ENCODE results near the gene CHSY1. TPM values are rescaled to one million over a fixed set of nuclear protein-coding genes. Genes with fewer than 3 reads are reported as not detected.

The CHSY1 gene
- total RNA-seq, 4 donors from 2014 or later = 25.6 to 62.8 (median 46.0) TPM

- Histone ChIP-seq H3K9me3 (no peaks in the 10 kb centered on the region), H3K27me3 (no peaks in the 10 kb centered on the region), H3K4me3 (no peak overlapping the region), H3K36me3 (no peaks in the 10 kb centered on the region), H3K4me1 (no peaks in the 10 kb centered on the region), H3K27ac (no peak overlapping the region)
- TF ChIP-seq POLR2A (IDR thresholded peaks at IDR 0.05) (no peak), CTCF (IDR thresholded peaks at IDR 0.05) (no peak)
- intact Hi-C loops (cut with DNase I; ENCODE audit: low total_unique reads) = no loop called here
- no peak for DNase-seq
Observed at GRCh38 chr15:101159096-101159935, 92.5 kb downstream of the CHSY1 start.

- TF ChIP-seq CTCF (IDR thresholded peaks at IDR 0.05) (no peak), POLR2A (IDR thresholded peaks at IDR 0.05) (no peak)
Observed at GRCh38 chr15:101158166-101159095, 93.4 kb downstream of the CHSY1 start.

GRCh38 chr15:101157721-101158120 is 94.1 kb downstream of the CHSY1 start:
- no peaks in the 10 kb centered on the region for H3K27me3 ChIP-seq
- no peak overlapping the region for H3K4me3 ChIP-seq
- no peak for DNase-seq
- no peaks in the 10 kb centered on the region for H3K36me3 ChIP-seq
- H3K27ac ChIP-seq = no peak overlapping the region
- TF ChIP-seq CTCF (IDR thresholded peaks at IDR 0.05) = no peak
- TF ChIP-seq POLR2A (IDR thresholded peaks at IDR 0.05) = no peak
- no peaks in the 10 kb centered on the region for H3K9me3 ChIP-seq
- H3K4me1 ChIP-seq = no peaks in the 10 kb centered on the region
- intact Hi-C loops (cut with DNase I; ENCODE audit: low total_unique reads) = no loop called here

More at GRCh38 chr15:101158166-101159095, 93.4 kb downstream of the CHSY1 start:
- no peak for DNase-seq
- Histone ChIP-seq H3K27ac (no peak overlapping the region), H3K4me1 (no peaks in the 10 kb centered on the region), H3K27me3 (no peaks in the 10 kb centered on the region), H3K36me3 (no peaks in the 10 kb centered on the region), H3K4me3 (no peak overlapping the region), H3K9me3 (no peaks in the 10 kb centered on the region)
- intact Hi-C loops (cut with DNase I; ENCODE audit: low total_unique reads) = no loop called here

GRCh38 chr15:101156509-101157159 is 95.2 kb downstream of the CHSY1 start:
- Histone ChIP-seq H3K27me3 (no peaks in the 10 kb centered on the region), H3K4me1 (no peaks in the 10 kb centered on the region), H3K4me3 (no peak overlapping the region), H3K9me3 (no peaks in the 10 kb centered on the region), H3K27ac (no peak overlapping the region), H3K36me3 (no peaks in the 10 kb centered on the region)
- TF ChIP-seq POLR2A (IDR thresholded peaks at IDR 0.05) = no peak
- TF ChIP-seq CTCF (IDR thresholded peaks at IDR 0.05) = no peak
- intact Hi-C loops (cut with DNase I; ENCODE audit: low total_unique reads) = no loop called here
- DNase-seq = no peak

All from uterus (tissue), 4 donors.